GM12878 (cell line): ENCODE measurements around the gene PIK3R2. TPM values are rescaled to one million over a fixed set of nuclear protein-coding genes. Genes with fewer than 3 reads are reported as not detected.

Experiments used
- CUX1 ChIP-seq: IDR thresholded peaks from 2 replicates; pipeline ENCODE4 v1.6.1; 2012; ENCODE audit warnings: improper control_type of control experiment, low read depth, low read length; ENCODE audit not compliant: insufficient replicate concordance
- REST ChIP-seq: IDR thresholded peaks from 2 replicates; pipeline ENCODE4 v1.6.1; 2012; ENCODE audit warnings: mild to moderate bottlenecking, low read depth, low read length
- SIN3A ChIP-seq: IDR thresholded peaks from 2 replicates; pipeline ENCODE4 v1.6.1; 2012; ENCODE audit warnings: low read depth, low read length, improper control_type of control experiment
- SIX5 ChIP-seq: IDR thresholded peaks from 2 replicates; pipeline ENCODE4 v1.6.1; 2011; ENCODE audit warnings: mild to moderate bottlenecking, low read depth, low read length, moderate library complexity; ENCODE audit not compliant: severe bottlenecking
- polyA plus RNA-seq, 11 experiments: library from polyadenylated mRNA; depleted of rRNA in 4 of 11; unstranded in 6 of 11; stranded (reverse) in 5 of 11; fragments of >200 nt; fragmentation: Nextera tagmentation in 4 of 11; fragmentation: Illumina TruSeq in 1 of 11; extraction: Ambion mirVana in 4 of 11; extraction: Trizol in 1 of 11; gene quantifications; 1 replicate in 1 of 11; 2 replicates in 10 of 11; pipeline versions ENCODE4 v1.2.1 to v1.2.3, GENCODE V29; 2011 to 2016; ENCODE audit warnings: inconsistent platforms in 2 of 11, missing spikeins in 2 of 11, low read depth in 1 of 11
- total RNA-seq, 4 experiments: library from RNA; depleted of rRNA in 3 of 4; stranded (reverse); fragments of >200 nt in 3 of 4; fragmentation: Illumina TruSeq in 1 of 4; extraction: Trizol in 1 of 4; gene quantifications; 2 replicates each; pipeline versions ENCODE4 v1.2.1 to v1.2.3, GENCODE V29; 2013 to 2021

PIK3R2 gene
- total and polyA plus RNA-seq, 10 of the 15 experiments (the other 5 are each of a cell fraction or from before 2014, with no cell fraction given), result 0.26 to 22.6 (median 2.5) TPM

- TF ChIP-seq REST (no peak), SIN3A (no peak), CUX1 (no peak), SIX5 (no peak)
- TF ChIP-seq, all 136 proteins: peak for 0
These were observed 31.8 kb upstream of the PIK3R2 start (continued) for GRCh38 chr19:18121166-18121565.
